NCI-H1092 treated with DMSO at 0.1 percent for 48 hours (cell line): ENCODE results near the gene POU3F1.
"Not testable (repeated sequence)": the region's sequence is repeated elsewhere in the genome, so short reads cannot be mapped to it uniquely, and the experiment has no call there.

Experiments used
- DNase-seq: peaks from one replicate; lab custom pipeline; 2025; lab: John Stamatoyannopoulos, UW

The POU3F1 gene

DNA sequence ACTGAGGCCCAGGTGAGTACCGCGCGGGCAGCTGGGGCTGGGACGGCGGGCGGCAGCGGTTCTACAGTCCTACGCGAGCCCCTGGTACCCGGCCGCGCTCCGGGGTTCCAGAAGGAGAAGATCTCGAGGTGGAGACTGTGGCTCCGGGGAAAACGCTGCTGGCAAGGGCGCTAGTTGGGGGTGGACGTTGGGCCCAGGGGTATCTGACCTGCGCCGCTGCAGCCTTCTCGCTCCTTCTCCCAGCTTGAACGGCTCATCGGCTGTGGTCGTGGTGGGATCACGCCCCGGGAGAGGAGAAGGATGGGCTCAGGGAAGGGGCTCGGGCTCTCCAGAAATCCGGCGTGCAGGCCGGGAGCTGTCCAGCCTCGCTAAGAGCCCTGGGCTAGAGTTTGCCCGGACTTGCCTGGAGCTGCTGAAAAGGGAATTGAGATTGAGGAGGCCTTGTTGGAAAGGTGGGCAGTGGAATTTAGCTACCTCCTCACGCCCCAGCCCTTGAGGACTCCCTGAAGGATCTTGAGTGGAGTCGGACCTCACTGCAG, 1.1 kb upstream of the POU3F1 start:
- DNase-seq, result no peak

- DNase-seq, result peak; percentile 76
These were observed 450 bp upstream of the POU3F1 start for GRCh38 chr1:38046884-38047602.

- peak; percentile 29 for DNase-seq
These were observed 926 bp downstream of the POU3F1 start for GRCh38 chr1:38045401-38046332.

DNA sequence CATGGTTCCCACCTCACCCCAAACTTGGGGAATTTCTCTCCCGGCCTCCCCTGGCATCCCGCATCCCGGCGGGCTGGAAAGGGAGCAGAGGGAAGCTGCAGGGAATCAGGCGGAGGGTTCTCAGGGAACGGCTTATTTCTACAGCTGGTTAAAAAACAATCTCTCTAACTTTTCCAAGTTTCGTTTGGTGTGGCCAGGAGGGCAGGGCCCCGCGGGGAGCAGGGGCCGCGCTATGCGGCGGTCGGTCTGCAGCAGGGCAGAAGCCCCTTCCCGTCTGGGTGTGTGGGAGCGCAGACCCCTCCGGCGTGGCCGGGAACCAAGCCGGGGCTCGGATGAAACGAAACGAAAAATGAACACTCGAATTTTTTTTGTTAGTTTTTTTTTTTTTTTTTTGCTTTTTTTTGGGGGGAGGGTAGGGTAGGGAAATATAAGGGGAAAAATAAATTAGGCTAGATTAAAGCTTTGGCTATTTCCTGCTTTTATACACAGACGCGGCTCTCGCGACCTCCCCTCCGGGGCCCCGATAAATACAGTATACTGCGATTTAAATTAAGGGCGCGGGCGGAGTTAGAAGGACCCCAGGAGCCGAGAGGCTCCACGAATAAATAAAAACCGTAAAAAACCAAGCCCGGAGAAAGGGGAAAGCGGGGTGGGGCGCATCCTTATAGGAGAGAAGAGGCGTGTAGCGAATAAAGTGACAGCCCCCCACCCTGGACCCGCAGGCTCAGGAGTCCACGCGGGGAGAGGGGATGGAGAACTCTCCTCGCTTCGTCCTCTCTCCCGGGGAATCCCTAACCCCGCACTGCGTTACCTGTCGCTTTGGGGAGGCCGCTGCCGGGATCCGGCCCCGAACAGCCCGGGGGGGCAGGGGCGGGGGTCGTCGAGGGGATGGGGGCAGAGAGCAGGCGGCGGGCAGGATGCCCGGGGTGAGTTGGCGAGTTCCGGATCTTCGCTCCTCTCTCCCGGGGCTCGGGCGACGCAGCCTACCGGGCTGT, 2.1 kb downstream of the POU3F1 start:
- no peak for DNase-seq

DNA sequence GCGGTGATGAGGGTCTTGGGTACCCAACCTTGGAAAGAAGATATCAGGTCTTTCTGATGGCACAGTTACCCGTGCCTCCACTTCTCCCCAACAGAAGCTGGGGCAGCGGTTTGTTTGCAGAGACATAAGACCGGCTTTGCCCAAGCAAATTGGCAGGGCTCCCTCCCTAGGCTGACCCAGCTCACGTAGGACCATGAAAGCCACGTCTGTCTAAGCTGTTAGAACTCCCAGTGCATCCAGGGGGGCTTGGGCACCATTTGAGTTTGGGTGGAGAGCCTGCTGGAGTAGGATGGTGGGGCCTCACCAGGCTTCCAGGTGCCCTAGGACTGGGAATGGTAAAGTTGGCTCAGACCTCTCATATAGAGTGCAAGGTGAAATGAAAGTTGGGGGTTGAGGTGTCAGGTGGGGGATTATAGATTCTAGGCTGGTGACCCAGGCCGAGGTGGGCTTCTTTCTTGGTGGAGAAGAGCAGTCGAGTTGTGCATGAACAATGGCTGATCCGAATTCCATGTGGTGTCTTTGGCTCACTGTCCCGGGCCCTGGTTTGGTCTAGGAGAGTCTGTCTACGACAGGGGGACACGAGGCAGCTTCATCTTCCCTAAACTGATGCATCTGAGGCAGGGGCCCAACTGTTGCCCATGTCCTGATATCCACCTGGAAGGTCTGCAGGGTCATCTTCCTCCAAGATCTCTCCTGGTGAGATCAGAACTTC, 3.4 kb downstream of the POU3F1 start:
- no peak for DNase-seq

- no peak for DNase-seq
These were observed 4.4 kb downstream of the POU3F1 start for GRCh38 chr1:38041936-38042834.

GRCh38 chr1:38039331-38040088, 7.1 kb downstream of the POU3F1 start:
- no peak for DNase-seq

DNA sequence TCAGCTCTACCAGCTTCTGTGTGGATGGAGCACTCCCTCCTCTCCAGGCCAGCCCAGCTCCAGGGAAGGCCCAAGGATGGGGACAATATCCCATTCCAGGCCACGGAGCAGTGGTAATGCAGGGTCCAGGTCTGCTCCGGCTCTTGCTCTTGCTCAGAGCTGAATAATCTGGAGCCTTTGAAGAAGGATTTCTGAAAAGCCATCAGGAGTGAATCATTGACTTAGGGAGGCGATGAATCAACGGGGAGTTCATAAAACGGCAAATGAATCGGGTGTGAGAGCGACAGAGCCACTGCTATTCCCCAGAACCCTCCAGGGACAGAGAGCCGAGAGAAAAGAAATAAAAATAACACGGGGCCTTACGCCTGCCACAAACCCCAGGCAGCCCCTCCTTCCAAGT, 7.7 kb downstream of the POU3F1 start:
- DNase-seq, result no peak

GRCh38 chr1:38037221-38037939, 9.2 kb downstream of the POU3F1 start:
- DNase-seq, result no peak

GRCh38 chr1:38034871-38035270, 11.7 kb downstream of the POU3F1 start:
- no peak for DNase-seq

DNA sequence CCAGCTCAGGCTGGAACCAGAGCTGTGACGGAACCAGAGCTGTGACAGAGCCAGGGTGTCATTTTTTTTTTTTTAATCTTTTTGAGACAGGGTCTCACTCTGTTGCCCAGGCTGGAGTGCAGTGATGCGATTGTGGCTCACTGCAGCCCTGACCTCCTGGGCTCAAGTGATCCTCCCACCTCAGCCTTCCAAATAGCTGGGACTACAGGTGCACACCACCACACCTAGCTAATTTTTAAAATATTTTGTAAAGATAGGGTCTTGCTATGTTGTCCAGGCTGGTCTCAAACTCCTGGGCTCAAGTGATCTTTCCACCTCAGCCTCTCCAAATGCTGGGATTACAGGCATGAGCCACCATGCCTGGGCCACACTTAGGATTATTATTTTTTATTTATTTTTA, 13.6 kb downstream of the POU3F1 start:
- DNase-seq, result not testable (repeated sequence)

DNA sequence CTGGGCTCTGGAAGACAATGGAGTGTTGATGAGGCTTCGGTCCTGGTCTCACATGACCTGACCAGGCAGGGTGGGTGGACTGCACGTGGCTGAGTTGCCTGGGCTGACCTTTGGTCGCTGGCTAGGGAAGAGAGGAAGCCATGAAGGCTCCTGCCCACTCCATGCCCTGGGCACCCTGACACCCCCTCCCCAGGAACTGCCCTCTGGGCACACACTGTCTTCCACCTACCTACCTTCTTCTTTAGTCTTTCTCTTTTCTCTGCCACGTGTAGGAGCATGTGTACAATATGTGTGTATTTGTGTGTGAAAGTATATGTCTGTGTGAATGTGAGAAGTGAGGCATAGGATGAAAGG, 15.1 kb downstream of the POU3F1 start:
- no peak for DNase-seq

DNA sequence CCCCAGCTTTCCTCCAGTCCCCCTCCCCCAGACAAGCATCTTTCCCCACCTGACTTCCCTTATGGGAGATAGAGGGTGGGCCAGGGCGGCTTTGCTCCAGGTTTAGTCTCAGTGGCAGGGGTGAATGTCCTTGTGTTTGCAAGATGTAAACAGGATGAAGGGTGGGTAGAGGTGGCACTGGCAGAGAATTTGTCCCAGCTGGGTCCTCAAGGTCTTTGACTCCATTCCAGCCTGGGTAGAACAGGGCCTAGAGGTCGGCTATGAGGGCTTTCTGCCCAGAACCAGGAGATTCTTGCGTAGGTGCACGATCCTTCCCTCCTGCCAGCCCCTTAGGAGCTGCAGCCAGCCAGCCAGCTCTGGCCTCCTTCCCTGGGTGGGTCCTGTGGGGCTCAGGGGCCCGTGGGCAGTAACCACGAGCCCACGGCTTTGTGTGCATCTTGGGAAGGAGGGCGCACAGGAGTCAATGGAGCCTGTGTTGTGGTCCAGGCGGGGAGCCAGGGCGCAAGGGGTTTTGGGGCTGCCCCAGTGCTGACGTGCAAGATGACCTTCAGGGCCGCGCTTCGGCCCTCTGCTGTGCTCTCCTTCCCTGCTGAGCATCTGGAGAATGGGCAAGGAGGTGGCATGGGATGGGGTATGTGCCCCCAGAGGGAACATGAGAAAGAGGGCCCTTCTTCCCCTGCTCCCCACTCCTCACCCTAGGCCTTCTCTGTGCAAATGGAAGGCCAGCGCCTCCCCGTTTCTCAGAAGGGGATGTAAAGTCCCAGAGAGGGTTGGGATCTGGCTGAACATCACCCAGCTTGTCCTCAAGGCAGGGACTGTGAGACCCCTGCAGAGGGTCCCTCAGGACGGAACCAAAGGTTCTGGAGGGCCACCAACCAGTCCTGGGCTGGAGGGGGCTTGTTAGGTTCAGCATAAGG, 15.7 kb downstream of the POU3F1 start:
- DNase-seq, result no peak

DNA sequence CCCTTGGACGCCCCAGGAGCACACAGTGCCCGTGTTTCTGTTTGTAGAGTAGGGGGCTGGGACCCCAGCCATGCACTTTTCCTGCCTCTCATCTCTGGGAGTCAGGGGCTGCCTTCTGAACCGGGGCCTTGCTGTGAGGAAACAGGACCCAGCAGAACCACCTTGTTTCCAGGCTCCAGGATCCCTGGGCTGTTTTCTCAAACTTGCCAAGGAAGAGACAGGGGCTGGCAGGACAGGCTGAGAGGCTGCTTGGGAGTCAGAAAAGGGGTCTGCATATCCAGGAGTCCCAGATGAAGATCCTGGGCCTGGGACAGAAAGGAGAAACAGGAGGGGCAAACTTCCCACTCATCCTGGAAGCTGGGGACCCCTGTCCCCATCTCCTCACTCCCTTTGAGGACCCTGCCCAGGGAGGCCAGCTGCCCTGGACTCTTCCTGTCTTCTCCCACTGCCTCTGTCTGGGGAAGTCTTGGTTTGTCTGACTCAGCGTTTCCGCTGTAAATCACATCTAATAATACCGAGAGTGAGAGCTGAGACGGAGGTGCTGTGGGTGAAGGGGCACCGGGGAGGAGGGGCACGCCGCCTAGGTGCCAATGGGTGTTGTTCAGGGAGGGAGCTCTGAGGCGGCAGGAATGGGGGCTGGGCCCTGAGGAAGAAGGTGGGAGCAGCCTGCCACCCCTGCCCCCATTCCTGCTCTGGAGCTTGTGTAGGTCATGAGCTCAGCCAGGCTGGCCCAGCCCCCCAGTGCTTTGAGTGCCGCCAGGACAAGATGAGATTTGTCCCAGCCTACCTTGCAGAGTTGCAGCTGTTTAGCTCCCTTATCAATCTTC, 16.7 kb downstream of the POU3F1 start:
- no peak for DNase-seq

GRCh38 chr1:38029081-38029681, 17.4 kb downstream of the POU3F1 start:
- peak; percentile 91 for DNase-seq

DNA sequence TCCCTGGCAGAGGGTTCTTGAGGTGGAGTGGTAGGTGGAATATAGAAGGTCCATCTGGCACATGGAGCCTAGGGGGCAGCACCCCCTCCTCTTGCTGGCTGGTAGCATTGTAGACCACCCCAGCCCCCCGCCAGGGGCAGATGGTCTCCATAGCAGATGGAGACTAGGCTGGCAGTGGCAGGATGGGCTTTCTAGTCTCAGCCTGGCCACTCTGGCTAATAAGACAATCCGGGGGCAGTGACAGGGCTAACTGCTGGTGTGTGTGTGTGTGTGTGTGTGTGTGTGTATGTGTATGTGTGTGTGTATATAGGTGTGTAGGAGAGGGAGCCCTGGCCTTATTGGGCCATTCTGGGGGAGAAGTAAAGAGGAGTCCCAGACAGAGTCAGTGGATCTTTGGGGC, 17.9 kb downstream of the POU3F1 start:
- DNase-seq, result peak; percentile 65
